IMR-90 (cell line): Measurements from ENCODE around the gene MRC1. TPM values are rescaled to one million over a fixed set of nuclear protein-coding genes. Genes with fewer than 3 reads are reported as not detected.

Experiments
- ATAC-seq: fragments of 200-7000 bp; cut with Tn5 transposase; 2 replicates; pipeline ENCODE4 v1.9.1; 2020; ENCODE audit warnings: low read depth, mild to moderate bottlenecking, moderate library complexity
- BruUV-seq: library from RNA; stranded (reverse); fragments of 400-500 nt; replicated peaks from 2 replicates; lab custom pipeline; 2021; lab: Mats Ljungman, UMichigan
- CTCF ChIA-PET: fragments of 300-600 bp; formaldehyde crosslinking; extraction: SDS; loops from one replicate; lab custom pipeline; 2021; ENCODE audit warnings: antibody characterized with exemption; lab: Yijun Ruan, JAX
- POLR2A ChIA-PET: fragments of 300-600 bp; sonication (Branson Sonifier 250); formaldehyde crosslinking; loops from one replicate; lab custom pipeline; 2022; ENCODE audit warnings: antibody characterized with exemption; ENCODE audit not compliant: unreplicated experiment; lab: Charles Lee
- DNase-seq: peaks from one replicate; pipeline ENCODE4 v3.0.0; 2013
- H2AFZ ChIP-seq: replicated peaks from 2 replicates; pipeline ENCODE3; 2013; ENCODE audit warnings: low read length, mild to moderate bottlenecking; ENCODE audit not compliant: poor library complexity
- H2AK5ac ChIP-seq: 2 replicates; pipeline ENCODE4 v1.6.1; 2013; ENCODE audit warnings: low read depth, low read length, inconsistent platforms
- H2AK9ac ChIP-seq: replicated peaks from 2 replicates; pipeline ENCODE3; 2013; ENCODE audit warnings: mild to moderate bottlenecking, low read depth, low read length, moderate library complexity; ENCODE audit not compliant: poor library complexity
- H2BK120ac ChIP-seq: 2 replicates; pipeline ENCODE4 v1.6.1; 2013; ENCODE audit warnings: low read depth, low read length, inconsistent platforms
- H2BK15ac ChIP-seq: 3 replicates; pipeline ENCODE4 v1.6.1; 2013; ENCODE audit warnings: low read depth, low read length, inconsistent platforms
- H2BK20ac ChIP-seq: 2 replicates; pipeline ENCODE4 v1.6.1; 2013; ENCODE audit warnings: low read depth, mild to moderate bottlenecking, inconsistent platforms, low read length, moderate library complexity
- H2BK5ac ChIP-seq: 2 replicates; pipeline ENCODE4 v1.6.1; 2013; ENCODE audit warnings: mild to moderate bottlenecking, low read depth, low read length, inconsistent platforms; ENCODE audit not compliant: poor library complexity, severe bottlenecking
- H3K14ac ChIP-seq: replicated peaks from 2 replicates; pipeline ENCODE4 v1.6.1; 2013; ENCODE audit warnings: low read depth, low read length, inconsistent platforms
- H3K18ac ChIP-seq: 2 replicates; pipeline ENCODE4 v1.6.1; 2013; ENCODE audit warnings: low read depth, low read length, control low read depth
- H3K23ac ChIP-seq: 2 replicates; pipeline ENCODE4 v1.6.1; 2013; ENCODE audit warnings: low read depth, low read length, inconsistent platforms
- H3K27ac ChIP-seq: 2 replicates; pipeline ENCODE4 v1.5.1; 2013; ENCODE audit warnings: mild to moderate bottlenecking, control low read depth, low read length; ENCODE audit not compliant: insufficient read depth
- H3K27me3 ChIP-seq: 2 replicates; pipeline ENCODE4 v1.6.1; 2013; ENCODE audit warnings: low read length; ENCODE audit not compliant: control insufficient read depth, insufficient read depth
- H3K36me3 ChIP-seq: 2 replicates; pipeline ENCODE4 v1.6.1; 2013; ENCODE audit warnings: low read length, mixed read lengths; ENCODE audit not compliant: control insufficient read depth, insufficient read depth
- H3K4ac ChIP-seq: 2 replicates; pipeline ENCODE4 v1.6.1; 2013; ENCODE audit warnings: low read depth, low read length, inconsistent platforms
- H3K4me1 ChIP-seq: 2 replicates; pipeline ENCODE4 v1.6.1; 2013; ENCODE audit warnings: low read length, mixed read lengths; ENCODE audit not compliant: control insufficient read depth, insufficient read depth
- H3K4me2 ChIP-seq: 2 replicates; pipeline ENCODE4 v1.6.1; 2013; ENCODE audit warnings: low read depth, mild to moderate bottlenecking, control low read depth, low read length, moderate library complexity
- H3K4me3 ChIP-seq: 2 replicates; pipeline ENCODE4 v1.5.1; 2013; ENCODE audit warnings: low read depth, mild to moderate bottlenecking, control low read depth, low read length, moderate library complexity; ENCODE audit not compliant: insufficient read depth
- H3K56ac ChIP-seq: 2 replicates; pipeline ENCODE4 v1.6.1; 2013; ENCODE audit warnings: low read length, inconsistent platforms; ENCODE audit not compliant: insufficient read depth; ENCODE audit errors: extremely low read depth
- H3K79me1 ChIP-seq, 2 experiments: 2 replicates each; pipeline ENCODE4 v1.6.1; 2013; ENCODE audit warnings: low read length in 2 of 2, inconsistent platforms in 1 of 2, low read depth in 1 of 2
- H3K9ac ChIP-seq: 2 replicates; pipeline ENCODE4 v1.6.1; 2013; ENCODE audit warnings: low read depth, low read length, control low read depth
- H3K9me1 ChIP-seq: 2 replicates; pipeline ENCODE4 v1.6.1; 2013; ENCODE audit warnings: low read length, inconsistent platforms; ENCODE audit not compliant: insufficient read depth
- H3K9me3 ChIP-seq: 2 replicates; pipeline ENCODE4 v1.6.1; 2013; ENCODE audit warnings: low read length; ENCODE audit not compliant: control insufficient read depth, insufficient read depth
- H4K20me1 ChIP-seq: 2 replicates; pipeline ENCODE4 v1.6.1; 2013; ENCODE audit warnings: low read length, inconsistent platforms; ENCODE audit not compliant: insufficient read depth
- H4K5ac ChIP-seq: 2 replicates; pipeline ENCODE4 v1.6.1; 2013; ENCODE audit warnings: mild to moderate bottlenecking, low read depth, low read length, control low read depth
- H4K8ac ChIP-seq, 2 experiments: 2 replicates each; pipeline ENCODE4 v1.6.1; 2013; ENCODE audit warnings: low read depth in 2 of 2, low read length in 2 of 2, control low read depth in 1 of 2, inconsistent platforms in 1 of 2
- H4K91ac ChIP-seq: 2 replicates; pipeline ENCODE4 v1.6.1; 2013; ENCODE audit warnings: low read depth, low read length, inconsistent platforms; ENCODE audit not compliant: insufficient read depth
- BHLHE40 ChIP-seq: fragments of 150-350 bp; IDR thresholded peaks from 2 replicates; pipeline ENCODE4 v1.6.1; 2016; ENCODE audit warnings: mild to moderate bottlenecking, low read depth, low read length
- RFX5 ChIP-seq: IDR thresholded peaks from 2 replicates; pipeline ENCODE4 v1.8.0; 2012; ENCODE audit warnings: low read depth, mild to moderate bottlenecking, low read length, moderate library complexity
- WGBS, 2 experiments: methylation state at CpG; one replicate each; pipeline versions ENCODE4 v1.1.5 to v1.1.7; 2013; ENCODE audit warnings: missing lambda C conversion rate in 2 of 2; ENCODE audit not compliant: insufficient read length in 1 of 2; ENCODE audit errors: extremely low coverage in 2 of 2; 5-methylcytosine and 5-hydroxymethylcytosine counted together
- dilution Hi-C: fragments of 300-500 bp; cut with HindIII; formaldehyde crosslinking; loops from one replicate; pipeline ENCODE4 v1.14.3; 2018; ENCODE audit warnings: low sequenced_read_pairs; ENCODE audit not compliant: unreplicated experiment
- in situ Hi-C: fragments of 300-500 bp; cut with MboI; formaldehyde crosslinking; loops from 3 replicates; pipeline ENCODE4 v1.14.3; 2019; ENCODE audit warnings: low sequenced_read_pairs, inconsistent platforms, mixed read lengths
- intact Hi-C: fragments of 100-400 bp; cut with micrococcal nuclease; formaldehyde crosslinking; loops from 2 replicates; pipeline ENCODE4 v1.10.0; 2022
- polyA plus RNA-seq, 3 experiments: library from polyadenylated mRNA; depleted of rRNA; stranded (reverse); fragments of >200 nt; gene quantifications; 2 replicates each; pipeline ENCODE4 v1.2.3, GENCODE V29; 2012; ENCODE audit warnings: low replicate concordance in 1 of 3
- total RNA-seq: library from RNA; depleted of rRNA; stranded (reverse); fragments of >200 nt; gene quantifications from 2 replicates; pipeline ENCODE4 v1.2.3, GENCODE V29; 2012

MRC1 gene
- total and polyA plus RNA-seq, 2 of the 4 experiments (the other 2 are of a cell fraction), result not detected

GRCh38 chr10:17793823-17794644 lies 15.1 kb upstream of the MRC1 start:
- no peak overlapping the region for H4K5ac ChIP-seq
- POLR2A ChIA-PET, result no interaction called here
- H3K4me3 ChIP-seq, result no peak overlapping the region
- BruUV-seq, result no TSS peak
- no peak overlapping the region for H3K27ac ChIP-seq
- no peaks in the 10 kb centered on the region for H3K4me1 ChIP-seq
- H3K18ac ChIP-seq, result no peak overlapping the region
- no peak overlapping the region for H3K9ac ChIP-seq
- no peak overlapping the region for H4K8ac ChIP-seq
- no peaks in the 10 kb centered on the region for H4K20me1 ChIP-seq
- no peak for TF ChIP-seq BHLHE40
- no peak for TF ChIP-seq RFX5
- H3K27me3 ChIP-seq, result no peaks in the 10 kb centered on the region; the same call in 1 of the 2 replicates
- in situ Hi-C loops, result no loop called here
- H3K4me2 ChIP-seq, result no peak overlapping the region
- H3K36me3 ChIP-seq, result no peaks in the 10 kb centered on the region
- no peaks in the 10 kb centered on the region for H3K79me1 ChIP-seq
- no peak for DNase-seq
- H3K9me3 ChIP-seq, result no peaks in the 10 kb centered on the region
- dilution Hi-C loops, result no loop called here
- H2BK15ac ChIP-seq, result no peak overlapping the region
- no peak overlapping the region for H3K23ac ChIP-seq
- intact Hi-C loops, result no loop called here
- H3K14ac ChIP-seq, result no peak overlapping the region
- no peak overlapping the region for H3K4ac ChIP-seq
- H2BK120ac ChIP-seq, result no peak overlapping the region
- 0 out of 2 replicates have a peak, but pooled peaks cover under 1% of the 10 kb centered on the region for H3K9me1 ChIP-seq
- no peak overlapping the region for H2AFZ ChIP-seq
- no peak overlapping the region for H3K56ac ChIP-seq
- no peak for ATAC-seq
- H2BK5ac ChIP-seq, result no peak overlapping the region
- CTCF ChIA-PET, result no interaction called here
- no peak overlapping the region for H2AK5ac ChIP-seq
- H2AK9ac ChIP-seq, result no peak overlapping the region
- no peak overlapping the region for H4K91ac ChIP-seq
- 76% methylated on average over 2 of the region's 6 CpGs; no CpG with 5 or more reads in 1 of the 2 experiments for WGBS, 2 experiments
- H2BK20ac ChIP-seq, result no peak overlapping the region
